ENCODE data around the gene CRTC3. TPM values are rescaled to one million over a fixed set of nuclear protein-coding genes. Genes with fewer than 3 reads are reported as not detected.

The CRTC3 gene
- total RNA-seq, 1 experiment from 2014 or later: 3.9 TPM

DNA sequence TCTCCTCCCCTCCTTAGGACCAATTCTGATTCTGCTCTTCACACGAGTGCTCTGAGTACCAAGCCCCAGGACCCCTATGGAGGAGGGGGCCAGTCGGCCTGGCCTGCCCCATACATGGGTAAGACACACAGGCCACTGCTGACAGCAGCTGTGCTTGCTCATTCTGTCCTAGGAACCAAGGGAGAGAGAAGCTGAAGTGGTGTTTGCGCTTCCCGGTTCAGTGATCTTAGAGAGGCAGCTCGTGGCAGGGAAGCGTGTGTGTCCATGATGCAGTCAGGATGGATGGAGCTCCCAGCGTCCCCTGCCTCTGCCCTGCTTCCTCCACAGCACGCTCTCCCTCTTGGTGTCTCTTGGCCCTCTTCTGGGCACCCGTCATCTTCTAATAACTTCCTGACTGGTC, 77.6 kb downstream of the CRTC3 start:
- no peaks in the 10 kb centered on the region for H3K79me1 ChIP-seq (ENCODE audit: insufficient read depth, low read depth, low read length, poor library complexity, severe bottlenecking)
- no peak for DNase-seq
- no peak overlapping the region for H3K18ac ChIP-seq (ENCODE audit: insufficient read length, low read depth, low read length)
- H2BK15ac ChIP-seq (ENCODE audit: low read depth, low read length): no peak overlapping the region
- no peaks in the 10 kb centered on the region for H3K79me2 ChIP-seq (ENCODE audit: insufficient read depth, low read length)
- H2BK5ac ChIP-seq (ENCODE audit: insufficient read length, low read length): no peak overlapping the region
- H4K20me1 ChIP-seq (ENCODE audit: control insufficient read depth, insufficient read depth, insufficient read length): no peaks in the 10 kb centered on the region
- H3K36me3 Mint-ChIP-seq (ENCODE audit: insufficient read depth in 1 of 3, low read depth in 3 of 3): peaks cover 0 to 3% (median 0%) of the 10 kb centered on the region in 3 experiments; a peak in 3 of 7 replicates
- no peak overlapping the region for H2AFZ ChIP-seq (ENCODE audit: low read length)
- no peak overlapping the region for H3K9ac ChIP-seq (ENCODE audit: extremely low read depth, insufficient read length, low read length)
- TF ChIP-seq, protein P1, sequence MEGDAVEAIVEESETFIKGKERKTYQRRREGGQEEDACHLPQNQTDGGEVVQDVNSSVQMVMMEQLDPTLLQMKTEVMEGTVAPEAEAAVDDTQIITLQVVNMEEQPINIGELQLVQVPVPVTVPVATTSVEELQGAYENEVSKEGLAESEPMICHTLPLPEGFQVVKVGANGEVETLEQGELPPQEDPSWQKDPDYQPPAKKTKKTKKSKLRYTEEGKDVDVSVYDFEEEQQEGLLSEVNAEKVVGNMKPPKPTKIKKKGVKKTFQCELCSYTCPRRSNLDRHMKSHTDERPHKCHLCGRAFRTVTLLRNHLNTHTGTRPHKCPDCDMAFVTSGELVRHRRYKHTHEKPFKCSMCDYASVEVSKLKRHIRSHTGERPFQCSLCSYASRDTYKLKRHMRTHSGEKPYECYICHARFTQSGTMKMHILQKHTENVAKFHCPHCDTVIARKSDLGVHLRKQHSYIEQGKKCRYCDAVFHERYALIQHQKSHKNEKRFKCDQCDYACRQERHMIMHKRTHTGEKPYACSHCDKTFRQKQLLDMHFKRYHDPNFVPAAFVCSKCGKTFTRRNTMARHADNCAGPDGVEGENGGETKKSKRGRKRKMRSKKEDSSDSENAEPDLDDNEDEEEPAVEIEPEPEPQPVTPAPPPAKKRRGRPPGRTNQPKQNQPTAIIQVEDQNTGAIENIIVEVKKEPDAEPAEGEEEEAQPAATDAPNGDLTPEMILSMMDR (conservative IDR thresholded peaks at IDR 0.05): no peak
- H3K27me3 ChIP-seq (ENCODE audit: insufficient read depth, low read length): no peaks in the 10 kb centered on the region
- no peaks in the 10 kb centered on the region for H3K9me3 ChIP-seq (ENCODE audit: control insufficient read depth, low read depth, low read length)
- H3K56ac ChIP-seq (ENCODE audit: insufficient read length, low read depth, low read length): no peak overlapping the region
- WGBS (ENCODE audit: extremely low coverage, insufficient read length, low lambda C conversion rate): no CpG with 5 or more reads among the region's 9 CpGs
- no peak overlapping the region for H4K8ac ChIP-seq (replicated peaks; ENCODE audit: insufficient read length, low read depth, low read length)
- H3K14ac ChIP-seq (ENCODE audit: insufficient read depth, low read length): no peak overlapping the region
- no peak overlapping the region for H2AK5ac ChIP-seq (ENCODE audit: insufficient read length, low read length)
- no peak overlapping the region for H3K4me3 Mint-ChIP-seq
- no peak overlapping the region for H3K23ac ChIP-seq (ENCODE audit: insufficient read length, low read depth, low read length)
- no peak overlapping the region for H4K5ac ChIP-seq (ENCODE audit: insufficient read length, low read depth, low read length)
- H3K27me3 Mint-ChIP-seq (ENCODE audit: low read depth): 0 out of 2 replicates have a peak, but pooled peaks cover 1% of the 10 kb centered on the region
- no peak overlapping the region for H2BK20ac ChIP-seq (ENCODE audit: low read depth, low read length, poor library complexity, severe bottlenecking)
- no peak overlapping the region for H3K4ac ChIP-seq (ENCODE audit: low read depth, low read length)
- H3K9me3 Mint-ChIP-seq: no peaks in the 10 kb centered on the region; a peak in 1 of 5 replicates
- H3K4me2 ChIP-seq (ENCODE audit: insufficient read depth, insufficient read length, low read length): no peak overlapping the region
- H3K4me1 Mint-ChIP-seq: peaks cover 38 to 47% of the 10 kb centered on the region in 2 experiments
- H3T11ph ChIP-seq (ENCODE audit: low read length): no peak overlapping the region
- no peak overlapping the region for H2BK12ac ChIP-seq (ENCODE audit: insufficient read length, low read depth, low read length)
- H2BK120ac ChIP-seq (ENCODE audit: low read depth, low read length, poor library complexity, severe bottlenecking): no peak overlapping the region
- H3K27ac ChIP-seq (ENCODE audit: insufficient read length, low read depth, low read length): no peak overlapping the region
- peaks cover 15% of the 10 kb centered on the region; the same call in 1 of the 2 replicates for H3K4me1 ChIP-seq (ENCODE audit: insufficient read depth, low read length)
- no peak overlapping the region for H4K91ac ChIP-seq (ENCODE audit: insufficient read length, low read depth, low read length)
- H3K27ac Mint-ChIP-seq: no peak overlapping the region; a peak in 2 of 7 replicates
- H3K23me2 ChIP-seq (ENCODE audit: insufficient read length, low read depth, low read length, poor library complexity, severe bottlenecking): no peaks in the 10 kb centered on the region
